ENCODE measurements around the gene RPRD1A.
"Not testable (repeated sequence)": the region's sequence is repeated elsewhere in the genome, so short reads cannot be mapped to it uniquely, and the experiment has no call there.

The RPRD1A gene

GRCh38 chr18:35967866-35968265, 99.5 kb downstream of the RPRD1A start:
- DNase-seq = not testable (repeated sequence)

GRCh38 chr18:35964319-35964718, 103.0 kb downstream of the RPRD1A start:
- no peak for DNase-seq

GRCh38 chr18:35962320-35962719, 105.0 kb downstream of the RPRD1A start:
- DNase-seq = no peak

GRCh38 chr18:35956226-35956625, 111.1 kb downstream of the RPRD1A start:
- no peak for DNase-seq

GRCh38 chr18:35953688-35954087, 113.7 kb downstream of the RPRD1A start:
- no peak for DNase-seq

- DNase-seq = no peak
These were observed 116.8 kb downstream of the RPRD1A start for GRCh38 chr18:35950628-35950982.

GRCh38 chr18:35949903-35950627, 117.3 kb downstream of the RPRD1A start:
- DNase-seq = peak; percentile 61

- no peak for DNase-seq
These were observed 118.3 kb downstream of the RPRD1A start for GRCh38 chr18:35949090-35949489.

GRCh38 chr18:35948080-35948479, 119.3 kb downstream of the RPRD1A start:
- DNase-seq = no peak

GRCh38 chr18:35942661-35943060, 124.7 kb downstream of the RPRD1A start:
- DNase-seq = no peak

- DNase-seq = no peak
These were observed 125.2 kb downstream of the RPRD1A start for GRCh38 chr18:35942133-35942532.

GRCh38 chr18:35941299-35941698, 126.1 kb downstream of the RPRD1A start:
- no peak for DNase-seq

Measured in left hindlimb (tissue), 1 donor.